G401 (cell line): ENCODE data around the gene MRFAP1. TPM values are rescaled to one million over a fixed set of nuclear protein-coding genes. Genes with fewer than 3 reads are reported as not detected.

ENCODE experiments used
- DNase-seq: peaks from one replicate; pipeline ENCODE4 v3.0.0-alpha.2; 2015; ENCODE audit warnings: low spot score
- in situ Hi-C: cut with HindIII; loops from 2 replicates; pipeline ENCODE4 v1.10.0; 2016; ENCODE audit warnings: low sequenced_read_pairs, mixed read lengths
- total RNA-seq: library from RNA; depleted of rRNA; stranded (reverse); fragments of >200 nt; shearing (Covaris generic); gene quantifications from 2 replicates; pipeline ENCODE4 v1.2.3, GENCODE V29; 2014

MRFAP1 gene
- total RNA-seq, 1 experiment from 2014 or later: 303 TPM

- in situ Hi-C loops: no loop called here
- DNase-seq: no peak
Observed at GRCh38 chr4:6609415-6610079, 30.9 kb upstream of the MRFAP1 start.

- in situ Hi-C loops: no loop called here
- DNase-seq: no peak
Observed at GRCh38 chr4:6610856-6611430, 29.5 kb upstream of the MRFAP1 start.

- in situ Hi-C loops: no loop called here
- DNase-seq: no peak
Observed at GRCh38 chr4:6612961-6613675, 27.4 kb upstream of the MRFAP1 start.

GRCh38 chr4:6613676-6614651 lies 26.5 kb upstream of the MRFAP1 start:
- in situ Hi-C loops: no loop called here
- no peak for DNase-seq

GRCh38 chr4:6614701-6615230 lies 25.7 kb upstream of the MRFAP1 start:
- in situ Hi-C loops: no loop called here
- DNase-seq: no peak

GRCh38 chr4:6616087-6616995 lies 24.1 kb upstream of the MRFAP1 start:
- in situ Hi-C loops: no loop called here

GRCh38 chr4:6617246-6617645 lies 23.2 kb upstream of the MRFAP1 start:
- DNase-seq: no peak
- in situ Hi-C loops: no loop called here

More at GRCh38 chr4:6616087-6616995, 24.1 kb upstream of the MRFAP1 start:
- no peak for DNase-seq

- in situ Hi-C loops: no loop called here
- no peak for DNase-seq
Observed at GRCh38 chr4:6618386-6619115, 21.9 kb upstream of the MRFAP1 start.

GRCh38 chr4:6619116-6619465 lies 21.4 kb upstream of the MRFAP1 start:
- in situ Hi-C loops: no loop called here

GRCh38 chr4:6619466-6620255 lies 20.8 kb upstream of the MRFAP1 start:
- in situ Hi-C loops: no loop called here

More at GRCh38 chr4:6619116-6619465, 21.4 kb upstream of the MRFAP1 start:
- DNase-seq: no peak

GRCh38 chr4:6620296-6620695 lies 20.2 kb upstream of the MRFAP1 start:
- no peak for DNase-seq
- in situ Hi-C loops: no loop called here

More at GRCh38 chr4:6619466-6620255, 20.8 kb upstream of the MRFAP1 start:
- DNase-seq: no peak

GRCh38 chr4:6620891-6621555 lies 19.5 kb upstream of the MRFAP1 start:
- in situ Hi-C loops: no loop called here
- no peak for DNase-seq

- in situ Hi-C loops: no loop called here
- no peak for DNase-seq
Observed at GRCh38 chr4:6621556-6621927, 18.9 kb upstream of the MRFAP1 start.

GRCh38 chr4:6622744-6623143 lies 17.7 kb upstream of the MRFAP1 start:
- in situ Hi-C loops: no loop called here
- DNase-seq: no peak

- in situ Hi-C loops: no loop called here
- DNase-seq: no peak
Observed at GRCh38 chr4:6625256-6625655, 15.2 kb upstream of the MRFAP1 start.

- DNase-seq: no peak
- in situ Hi-C loops: no loop called here
Observed at GRCh38 chr4:6626066-6626465, 14.4 kb upstream of the MRFAP1 start.
